Measurements from ENCODE around the gene GLCCI1. TPM values are rescaled to one million over a fixed set of nuclear protein-coding genes. Genes with fewer than 3 reads are reported as not detected.

The GLCCI1 gene
- total and polyA plus RNA-seq, 10 of the 15 experiments (the other 5 are each of a cell fraction or from before 2014, with no cell fraction given), result 12.6 to 92.0 (median 27.6) TPM

DNA sequence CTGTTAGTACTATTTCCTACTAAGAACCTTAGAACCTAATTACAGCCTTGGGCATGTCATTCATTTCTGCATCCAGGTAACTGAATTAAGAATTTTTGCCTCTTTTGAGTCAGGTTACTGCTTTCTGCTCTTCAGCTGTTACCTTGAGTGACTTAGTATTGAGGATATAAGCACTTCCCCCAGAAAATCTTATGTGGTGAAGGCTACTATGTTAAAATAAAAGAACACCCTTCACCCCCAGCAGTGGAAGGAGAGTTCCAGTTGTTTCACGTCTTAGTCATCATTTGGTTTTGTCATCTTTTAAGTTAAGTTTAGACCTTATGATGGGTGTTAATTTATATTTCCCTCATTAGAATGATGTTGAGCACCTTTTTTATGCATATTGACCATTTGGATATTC lies 82.8 kb downstream of the GLCCI1 start:
- H3K4me1 ChIP-seq (ENCODE audit: control insufficient read depth, insufficient read depth, low read length), result no peaks in the 10 kb centered on the region
- ChIA-PET CTCF (interaction anchor here (0.7 to 1.0 kb wide), 2 partner anchors 34 to 245 kb away, joined by 3 read pairs; no protein-coding TSS in a partner anchor), RAD21 (ENCODE audit: unreplicated experiment) (interaction anchor here (0.7 to 1.2 kb wide), 3 partner anchors 77 to 457 kb away, joined by 3 read pairs; no protein-coding TSS in a partner anchor), POLR2A (interaction anchor here (1.9 kb wide), 1 partner anchor 10 kb away, joined by 5 read pairs; no protein-coding TSS in a partner anchor), SMC1A (ENCODE audit: uncharacterized antibody, unreplicated experiment) (interaction anchor here (0.6 to 2.1 kb wide), 12 partner anchors 10 to 483 kb away, joined by 3 to 9 read pairs (median 4); no protein-coding TSS in a partner anchor)
- no peaks in the 10 kb centered on the region for H4K20me1 ChIP-seq (ENCODE audit: control insufficient read depth, insufficient read depth)
- BruUV-seq (replicated peaks), result no TSS peak
- intact Hi-C loops (cut with micrococcal nuclease; ENCODE audit: unreplicated experiment) (no loop called here), in situ Hi-C loops (cut with MboI) (no loop called here)
- H3K27ac ChIP-seq (ENCODE audit: control insufficient read depth, insufficient read depth), result no peak overlapping the region
- H3K36me3 ChIP-seq (ENCODE audit: control insufficient read depth in 2 of 2, insufficient read depth in 2 of 2, low read length in 1 of 2), result peaks cover 4 to 10% of the 10 kb centered on the region in 2 experiments; a peak in 2 of 4 replicates
- no peaks in the 10 kb centered on the region for H3K27me3 ChIP-seq (replicated peaks in 1 of 2; ENCODE audit: control insufficient read depth in 2 of 2, insufficient read depth in 2 of 2, low read length in 1 of 2)
- no peak for DNase-seq (ENCODE audit: low read depth, low spot score)
- H3K4me3 ChIP-seq, result no peak overlapping the region
- no peak overlapping the region for H3K9ac ChIP-seq (ENCODE audit: control insufficient read depth, insufficient read depth, low read length)
- H2AFZ ChIP-seq (ENCODE audit: control insufficient read depth, low read depth, low read length), result no peak overlapping the region
- no peak for FAIRE-seq
- H3K9me3 ChIP-seq (replicated peaks; ENCODE audit: control insufficient read depth, insufficient read depth, low read length), result no peaks in the 10 kb centered on the region; the same call in 2 of the 3 replicates
- WGBS (ENCODE audit: insufficient coverage, insufficient replicate concordance, low lambda C conversion rate, missing lambda C conversion rate), result 39% methylated on average over 1 of the region's 1 CpG
- ATAC-seq, result peak; percentile 61
- H3K4me2 ChIP-seq (ENCODE audit: control insufficient read depth, insufficient read depth), result no peak overlapping the region
- H3K79me2 ChIP-seq (ENCODE audit: control insufficient read depth, insufficient read depth, low read length), result peaks cover 4% of the 10 kb centered on the region; the same call in 1 of the 2 replicates
- TF ChIP-seq IRF4 (IDR thresholded peaks at IDR 0.05; ENCODE audit: low read depth, low read length) (no peak), TCF12 (IDR thresholded peaks at IDR 0.05; ENCODE audit: low read depth, low read length) (no peak), TAF1 (IDR thresholded peaks at IDR 0.05; ENCODE audit: borderline replicate concordance, low read depth, low read length) (no peak), CTCF (IDR thresholded peaks at IDR 0.05 in 2 of 3, conservative IDR thresholded peaks at IDR 0.05 in 1 of 3; ENCODE audit: control insufficient read depth in 2 of 3, extremely low read depth in 1 of 3, insufficient read depth in 1 of 3, low read depth in 3 of 3, low read length in 3 of 3) (no peak), EGR1 (IDR thresholded peaks at IDR 0.05; ENCODE audit: borderline replicate concordance in 1 of 2, low read depth in 2 of 2, low read length in 2 of 2) (no peak), FOXM1 (IDR thresholded peaks at IDR 0.05; ENCODE audit: low read depth, low read length) (no peak), TARDBP (IDR thresholded peaks at IDR 0.05; ENCODE audit: borderline replicate concordance) (no peak), ATF7 (IDR thresholded peaks at IDR 0.05; ENCODE audit: low read depth) (no peak), SPI1 (IDR thresholded peaks at IDR 0.05; ENCODE audit: borderline replicate concordance, insufficient read depth, low read depth, low read length) (no peak), IKZF1 (conservative IDR thresholded peaks at IDR 0.05) (no peak), PBX3 (IDR thresholded peaks at IDR 0.05; ENCODE audit: insufficient replicate concordance, low read depth, low read length) (no peak), CREB1 (IDR thresholded peaks at IDR 0.05; ENCODE audit: low read depth) (no peak), ELK1 (IDR thresholded peaks at IDR 0.05; ENCODE audit: low read depth, low read length) (no peak), BMI1 (IDR thresholded peaks at IDR 0.05; ENCODE audit: borderline replicate concordance) (no peak), ASH2L (IDR thresholded peaks at IDR 0.05; ENCODE audit: borderline replicate concordance, low read depth) (no peak), ATF2 (IDR thresholded peaks at IDR 0.05; ENCODE audit: low read length) (no peak), CBFB (IDR thresholded peaks at IDR 0.05; ENCODE audit: low read depth) (no peak)
- TF ChIP-seq, protein P1, sequence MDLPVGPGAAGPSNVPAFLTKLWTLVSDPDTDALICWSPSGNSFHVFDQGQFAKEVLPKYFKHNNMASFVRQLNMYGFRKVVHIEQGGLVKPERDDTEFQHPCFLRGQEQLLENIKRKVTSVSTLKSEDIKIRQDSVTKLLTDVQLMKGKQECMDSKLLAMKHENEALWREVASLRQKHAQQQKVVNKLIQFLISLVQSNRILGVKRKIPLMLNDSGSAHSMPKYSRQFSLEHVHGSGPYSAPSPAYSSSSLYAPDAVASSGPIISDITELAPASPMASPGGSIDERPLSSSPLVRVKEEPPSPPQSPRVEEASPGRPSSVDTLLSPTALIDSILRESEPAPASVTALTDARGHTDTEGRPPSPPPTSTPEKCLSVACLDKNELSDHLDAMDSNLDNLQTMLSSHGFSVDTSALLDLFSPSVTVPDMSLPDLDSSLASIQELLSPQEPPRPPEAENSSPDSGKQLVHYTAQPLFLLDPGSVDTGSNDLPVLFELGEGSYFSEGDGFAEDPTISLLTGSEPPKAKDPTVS (IDR thresholded peaks at IDR 0.05; ENCODE audit: low read depth, low read length), result no peak
